ENCODE data around the gene ADAM12.

ADAM12 gene

DNA sequence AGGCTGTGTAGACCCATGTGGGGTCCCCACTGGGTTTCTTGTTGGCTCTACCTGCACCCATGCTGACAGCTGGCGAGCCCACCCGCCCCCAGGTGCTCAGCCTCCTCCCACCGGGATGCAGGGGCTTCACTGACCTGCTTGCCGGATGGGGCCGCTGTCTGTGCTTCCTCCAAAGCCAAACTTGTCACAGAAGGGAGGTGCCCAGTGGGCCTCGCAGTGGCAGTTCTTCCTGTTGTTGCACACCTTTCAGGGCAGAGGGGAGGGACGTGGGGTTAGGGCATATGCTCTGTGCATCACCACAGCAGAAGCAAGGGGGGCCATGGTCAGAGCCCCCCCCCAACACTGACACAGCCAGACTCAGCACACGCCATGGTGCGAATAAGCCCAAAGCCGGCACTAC is 345.4 kb downstream of the ADAM12 start:
- DNase-seq: no peak

GRCh38 chr10:126042354-126042753 is 345.9 kb downstream of the ADAM12 start:
- no peak for DNase-seq

GRCh38 chr10:126041804-126042231 is 346.5 kb downstream of the ADAM12 start:
- peak; percentile 25 to 58 for DNase-seq

DNA sequence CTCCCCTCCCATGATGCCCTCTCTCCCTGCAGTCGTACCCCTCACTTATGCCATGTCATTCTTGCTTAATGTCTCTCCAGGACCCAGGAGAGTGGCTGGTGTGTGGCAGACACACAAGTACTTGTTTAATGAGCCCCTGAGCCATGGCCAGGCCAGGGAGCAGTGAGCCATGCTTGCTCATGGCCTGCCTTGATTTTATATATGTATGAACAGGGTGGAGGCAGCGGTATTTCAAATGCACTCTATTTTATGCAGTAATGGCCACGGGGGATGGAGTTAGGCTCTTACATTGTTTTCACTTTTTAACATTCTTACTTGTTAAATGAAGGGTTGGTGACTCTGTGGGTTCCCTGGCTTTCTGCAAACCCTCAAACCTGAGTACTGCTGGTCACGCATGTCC is 347.2 kb downstream of the ADAM12 start:
- no peak for DNase-seq

DNA sequence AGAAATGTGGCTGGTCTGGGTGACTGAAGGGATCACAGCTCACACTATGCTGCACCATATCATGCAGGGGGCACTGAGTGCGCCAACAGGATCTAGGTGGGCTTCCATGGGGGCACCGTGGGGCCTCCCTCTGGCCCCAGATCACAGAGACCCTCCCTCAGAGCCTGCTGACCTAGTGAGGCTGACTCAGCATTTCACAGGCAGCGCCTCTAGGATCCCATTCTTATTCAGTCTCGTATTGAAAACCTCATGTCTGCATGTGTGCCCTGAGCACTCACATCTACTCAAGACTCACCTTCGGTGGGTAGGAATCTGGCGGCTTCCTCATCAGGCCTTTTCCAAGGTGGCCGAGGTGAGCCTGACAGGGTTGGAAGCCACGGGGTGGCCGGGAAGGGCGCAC is 350.3 kb downstream of the ADAM12 start:
- DNase-seq: no peak

DNA sequence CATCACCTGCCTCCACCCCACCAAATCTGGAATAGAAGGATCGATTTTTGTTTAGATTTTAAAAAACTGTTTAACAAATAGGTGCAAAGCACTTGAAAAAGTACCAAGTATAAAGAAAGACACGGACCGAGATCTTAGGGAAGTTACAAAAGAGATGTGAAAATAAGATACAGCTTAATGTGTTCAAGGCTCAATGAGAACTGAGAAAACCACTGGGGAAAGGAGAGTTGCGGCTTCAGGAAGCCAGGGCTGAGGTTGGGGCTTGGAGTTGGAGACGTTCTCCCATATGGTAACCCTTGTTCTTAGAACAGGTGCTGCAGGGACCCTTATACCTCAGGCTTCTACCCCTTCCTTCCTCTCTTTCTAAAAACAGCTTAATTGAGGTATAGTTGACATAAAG is 351.8 kb downstream of the ADAM12 start:
- no peak for DNase-seq

DNA sequence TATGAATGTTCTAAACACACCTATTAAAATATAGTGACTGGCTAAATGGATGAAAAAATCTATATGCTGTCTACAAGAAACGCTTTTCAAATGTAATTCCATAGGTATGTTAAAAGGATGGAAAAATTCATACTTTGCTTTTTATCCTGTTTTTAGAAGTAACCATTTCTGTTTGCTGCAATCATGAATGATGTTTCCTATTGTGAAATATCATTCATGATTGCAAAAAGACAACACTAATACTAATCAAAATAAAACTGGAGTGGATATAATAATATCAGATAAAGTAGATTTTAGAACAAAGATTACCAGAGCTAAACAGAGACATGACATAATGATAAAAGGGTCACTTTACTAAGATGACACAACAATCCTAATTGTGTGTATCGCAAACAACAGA is 353.7 kb downstream of the ADAM12 start:
- no peak for DNase-seq

- no peak for DNase-seq
Measured at GRCh38 chr10:126029999-126030398, 358.3 kb downstream of the ADAM12 start.

DNA sequence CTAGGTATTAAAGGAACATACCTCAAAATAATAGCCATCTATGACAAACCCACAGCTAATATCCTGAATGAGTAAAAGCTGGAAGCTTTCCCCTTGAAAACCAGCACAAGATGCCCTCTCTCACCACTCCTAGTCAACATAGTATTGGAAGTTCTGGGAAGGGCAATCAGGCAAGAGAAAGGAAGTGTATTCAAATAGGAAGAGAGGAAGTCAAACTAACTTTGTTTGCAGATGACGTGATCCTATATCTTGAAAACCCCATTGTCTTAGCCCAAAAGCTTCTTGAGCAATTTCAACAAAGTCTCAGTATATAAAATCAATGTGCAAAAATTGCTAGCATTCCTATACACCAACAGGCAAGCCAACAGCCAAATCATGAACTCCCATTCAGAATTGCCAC is 360.6 kb downstream of the ADAM12 start:
- no peak for DNase-seq

DNA sequence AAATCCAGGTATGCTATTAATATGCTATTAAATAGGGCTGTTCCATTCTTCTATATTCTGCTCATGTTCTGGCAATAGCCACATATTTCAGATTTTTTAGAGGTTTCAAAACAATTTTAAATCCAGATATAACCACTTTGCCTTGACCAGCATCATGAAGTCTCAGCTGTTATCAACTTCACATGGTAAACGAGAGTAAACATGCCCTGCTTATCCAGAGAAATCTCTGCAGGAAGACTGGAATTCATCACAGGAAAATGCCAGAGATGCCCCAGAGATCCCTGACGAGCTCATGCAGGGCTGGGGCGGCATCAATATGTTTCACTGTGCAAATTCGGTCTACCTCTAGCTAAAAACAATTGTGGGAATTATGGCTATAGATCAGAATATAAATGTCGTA is 365.4 kb downstream of the ADAM12 start:
- DNase-seq: no peak

GRCh38 chr10:126021833-126022500 is 366.3 kb downstream of the ADAM12 start:
- DNase-seq: no peak

DNA sequence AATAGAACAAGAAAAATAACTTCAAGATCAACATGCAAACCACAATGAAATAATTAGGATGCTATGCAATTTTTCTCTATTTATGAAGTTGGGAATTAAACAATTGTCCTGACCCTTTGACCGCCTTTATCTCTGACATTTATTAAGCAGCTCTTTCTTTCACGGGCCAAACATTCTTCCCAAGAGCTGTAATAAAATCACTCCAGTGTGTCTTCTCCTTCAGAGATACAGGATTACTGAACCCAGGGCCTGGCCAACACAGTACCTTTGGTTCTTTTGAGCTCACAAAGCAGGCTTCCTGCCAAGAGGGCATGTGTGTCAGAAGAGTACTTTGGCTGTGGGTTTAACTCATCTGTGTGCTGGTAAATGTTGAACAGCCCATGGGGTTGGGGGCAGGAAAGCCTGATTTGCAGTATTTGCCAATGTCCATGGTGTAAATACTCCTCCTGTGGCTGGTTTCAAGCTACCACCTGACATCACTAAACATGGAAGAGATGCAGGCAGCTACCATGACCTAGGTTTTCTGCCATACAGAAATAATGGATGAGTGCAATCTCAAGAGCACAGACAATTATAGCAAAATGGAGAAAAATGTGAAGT is 370.2 kb downstream of the ADAM12 start:
- DNase-seq: no peak

DNA sequence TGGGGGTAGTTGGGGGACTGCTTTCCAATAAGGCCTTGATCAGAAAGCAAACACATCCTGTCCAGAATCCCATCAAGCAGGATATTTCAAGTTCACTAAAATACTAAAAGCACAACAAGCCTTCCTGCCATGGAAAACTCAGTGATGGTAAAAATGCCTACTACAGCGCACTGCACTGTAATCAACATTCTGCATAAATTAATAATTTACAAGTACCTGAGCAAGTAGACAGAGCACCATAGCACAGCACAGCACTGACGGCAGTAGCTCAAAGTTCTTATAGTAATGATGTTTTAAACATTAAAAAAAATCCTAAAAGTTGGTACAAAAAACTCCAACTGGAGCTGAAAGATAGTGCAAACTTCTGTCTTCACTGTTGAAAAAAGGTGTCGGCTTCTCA is 371.4 kb downstream of the ADAM12 start:
- no peak for DNase-seq

DNA sequence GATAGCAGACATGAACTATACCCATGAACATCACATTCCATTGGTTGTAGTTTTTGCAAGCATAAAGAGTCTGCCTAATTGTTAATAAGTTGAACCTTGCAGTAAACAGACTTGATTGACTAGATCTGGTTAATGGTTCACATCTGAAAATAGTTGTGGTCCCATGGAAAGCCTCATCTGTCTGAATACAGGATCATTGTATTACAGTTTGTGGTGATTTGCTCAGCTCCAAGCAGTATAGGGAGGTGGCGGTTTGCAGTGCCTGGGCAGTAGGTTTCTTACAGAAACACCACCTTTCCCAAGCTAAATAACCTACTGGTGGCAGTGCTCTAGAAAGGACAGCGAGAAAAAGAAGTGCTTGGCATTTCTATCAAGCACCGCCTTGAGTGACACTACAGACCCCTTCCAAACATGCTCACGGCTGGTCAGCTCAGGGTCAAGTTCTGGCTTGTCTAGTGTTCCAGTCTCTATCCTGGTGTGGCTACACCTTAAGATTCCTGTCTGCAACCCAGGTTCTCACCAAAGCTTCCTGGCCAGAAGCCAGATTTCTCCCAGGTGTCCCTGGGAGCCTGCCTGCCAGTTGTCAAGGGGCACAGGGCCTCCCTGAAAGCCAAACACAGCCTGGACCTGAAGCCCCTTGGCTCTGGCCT is 372.0 kb downstream of the ADAM12 start:
- DNase-seq: no peak

GRCh38 chr10:126015413-126015812 is 372.9 kb downstream of the ADAM12 start:
- no peak for DNase-seq

DNA sequence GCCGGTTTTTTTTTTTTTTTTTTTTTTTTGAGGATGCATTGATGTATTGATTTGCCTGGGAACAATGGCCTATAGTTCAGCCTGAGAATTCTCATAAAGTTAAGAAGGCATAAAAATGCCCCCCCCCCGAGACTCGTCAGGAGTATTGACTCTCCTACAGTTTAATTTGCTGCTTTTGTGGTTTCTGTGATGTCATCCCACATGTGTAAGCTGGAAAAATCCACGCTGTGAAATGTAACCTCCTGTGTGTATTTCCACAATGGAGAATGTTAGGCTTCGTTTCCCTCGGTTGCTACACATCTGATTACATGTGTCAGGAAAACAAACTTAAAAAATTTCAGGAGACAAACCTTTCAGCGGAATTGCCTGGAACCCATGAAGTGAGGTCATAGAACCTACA is 374.0 kb downstream of the ADAM12 start:
- DNase-seq: no peak

DNA sequence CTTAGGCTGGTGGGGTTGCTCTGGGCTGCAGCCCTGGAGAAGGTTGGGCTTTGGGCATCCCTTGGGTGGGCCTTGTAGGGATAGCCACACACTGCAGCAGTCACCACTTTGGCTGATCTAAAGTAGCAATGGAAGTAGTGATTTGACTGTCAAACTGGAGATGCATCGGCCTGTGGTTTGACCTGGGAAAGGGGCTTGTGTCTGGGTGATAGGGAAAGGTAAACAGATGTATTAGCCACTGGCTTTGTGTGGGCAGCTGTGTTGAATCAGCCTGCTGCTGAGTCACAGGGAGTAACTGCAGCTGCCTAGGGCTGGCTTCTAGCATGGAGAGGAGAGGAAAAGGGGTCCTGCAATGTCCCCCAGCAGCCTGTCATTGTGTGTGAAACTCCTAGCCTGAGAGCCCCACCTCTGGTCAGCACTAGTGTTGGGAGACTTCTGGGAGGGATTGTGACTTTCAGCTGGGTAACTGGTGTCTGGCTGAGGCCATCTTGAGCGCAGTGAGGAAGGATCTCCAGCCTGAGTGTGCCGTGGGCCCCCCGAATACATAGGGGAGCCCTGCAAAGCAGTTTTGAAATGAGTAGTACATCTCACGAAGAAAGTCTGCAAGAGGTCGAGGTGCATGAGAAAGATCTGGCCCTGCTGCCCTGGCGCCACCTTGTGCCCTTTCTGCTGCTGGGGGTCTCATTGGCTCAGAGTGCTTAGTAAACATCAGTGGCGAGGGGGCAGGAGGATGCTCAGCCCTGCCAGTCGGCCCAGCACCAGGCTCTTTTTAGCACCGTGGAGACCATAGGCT is 374.6 kb downstream of the ADAM12 start:
- no peak for DNase-seq

DNA sequence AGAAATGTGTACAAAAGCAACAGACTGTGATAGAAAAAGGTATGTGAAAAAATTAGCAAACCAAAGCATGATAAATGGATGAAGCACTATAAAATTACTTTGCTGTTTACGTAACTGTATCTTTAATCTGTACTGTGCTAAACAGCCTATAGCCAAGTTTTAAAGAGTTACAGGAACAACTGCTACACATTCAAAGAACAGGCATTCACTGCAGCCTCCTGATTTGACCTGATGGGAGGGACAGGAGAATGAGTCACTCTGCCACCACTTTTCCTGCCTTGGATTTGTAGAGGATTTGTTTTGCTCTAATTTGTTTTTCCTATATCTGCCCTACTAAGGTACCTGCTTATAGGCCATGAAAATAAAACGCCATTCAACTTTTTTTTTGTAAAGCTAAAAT is 375.8 kb downstream of the ADAM12 start:
- no peak for DNase-seq

DNA sequence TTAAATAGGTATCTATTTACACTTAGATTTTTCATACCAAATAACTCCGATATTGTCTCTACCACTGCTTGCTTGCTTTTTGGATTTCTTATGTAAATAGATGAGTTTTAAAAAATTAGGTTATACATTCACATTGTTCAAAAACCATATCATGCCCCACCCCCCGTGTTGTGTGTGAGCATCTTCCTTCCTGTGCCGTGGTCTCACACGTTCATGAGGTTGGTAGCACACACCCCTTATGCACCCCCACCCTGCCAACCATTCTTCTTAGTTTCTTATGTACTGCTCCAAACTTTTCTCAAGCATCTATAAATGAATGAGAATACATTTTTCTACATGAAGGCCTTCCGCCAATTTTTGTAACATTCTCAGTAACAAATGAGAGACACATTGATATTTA is 376.3 kb downstream of the ADAM12 start:
- no peak for DNase-seq

DNA sequence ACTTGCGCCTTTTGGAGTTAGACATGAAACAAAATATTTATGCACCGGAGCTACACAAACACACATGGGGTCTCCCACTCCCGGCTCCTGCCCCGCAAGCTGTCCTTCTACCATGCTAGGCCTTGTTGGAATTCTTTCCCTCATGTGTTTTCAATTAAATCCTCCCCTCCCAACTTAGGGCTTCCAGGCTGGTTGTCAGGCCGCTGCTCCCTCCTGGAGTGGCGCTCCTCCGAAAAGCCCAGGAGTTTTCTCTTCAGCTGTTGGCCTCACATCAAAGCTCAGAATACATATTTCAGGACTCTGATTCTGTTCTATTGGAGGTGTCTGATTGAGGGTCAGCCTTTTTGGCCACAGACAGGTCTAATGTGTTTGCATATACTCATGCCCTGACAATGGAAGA is 378.6 kb downstream of the ADAM12 start:
- no peak for DNase-seq

DNA sequence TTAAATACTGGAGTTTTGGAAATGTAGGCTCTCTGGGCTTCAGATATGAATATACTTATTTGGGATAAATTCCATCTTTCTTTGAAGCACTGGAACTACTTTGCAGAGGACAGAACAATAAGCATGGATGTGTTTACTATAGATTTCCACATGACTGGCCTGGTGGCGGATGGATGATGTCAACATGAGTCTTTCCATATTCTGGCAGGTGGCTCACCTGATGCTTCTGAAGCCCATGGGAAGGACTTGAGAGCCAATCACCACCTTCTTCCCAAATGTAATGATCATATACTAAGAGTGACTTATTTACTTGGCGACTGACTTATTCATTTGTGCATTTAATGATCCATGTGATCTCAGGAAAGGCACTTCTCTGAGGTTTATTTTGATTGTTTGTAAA is 381.4 kb downstream of the ADAM12 start:
- no peak for DNase-seq

DNA sequence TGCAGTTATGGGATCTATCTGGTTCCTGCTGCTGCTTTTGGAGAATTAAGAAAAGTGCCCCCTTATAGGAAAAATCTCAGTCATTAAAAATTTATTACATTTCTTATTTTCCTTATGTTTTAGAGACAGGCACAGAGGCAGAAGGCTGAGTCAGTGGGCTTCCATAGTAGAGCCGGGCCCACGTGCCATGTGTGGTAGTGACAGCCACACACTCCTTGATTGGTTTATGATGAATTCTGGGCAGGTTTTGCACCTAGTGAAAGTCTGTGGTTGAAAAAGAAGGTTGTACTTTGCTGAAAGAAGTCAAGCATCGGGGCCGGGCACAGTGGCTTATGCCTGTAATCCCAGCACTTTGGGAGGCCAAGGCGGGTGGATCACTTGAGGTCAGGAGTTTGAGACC is 382.0 kb downstream of the ADAM12 start:
- no peak for DNase-seq

- no peak for DNase-seq
Measured at GRCh38 chr10:126004752-126005151, 383.5 kb downstream of the ADAM12 start.

GRCh38 chr10:126001576-126001975 is 386.7 kb downstream of the ADAM12 start:
- DNase-seq: no peak
